ENCODE results near the gene SLC38A9.
A peak's percentile ranks its signal among the peaks of the same experiment; 100 is the strongest.
"Not testable (repeated sequence)": the region's sequence is repeated elsewhere in the genome, so short reads cannot be mapped to it uniquely, and the experiment has no call there.

SLC38A9 gene, protein sequence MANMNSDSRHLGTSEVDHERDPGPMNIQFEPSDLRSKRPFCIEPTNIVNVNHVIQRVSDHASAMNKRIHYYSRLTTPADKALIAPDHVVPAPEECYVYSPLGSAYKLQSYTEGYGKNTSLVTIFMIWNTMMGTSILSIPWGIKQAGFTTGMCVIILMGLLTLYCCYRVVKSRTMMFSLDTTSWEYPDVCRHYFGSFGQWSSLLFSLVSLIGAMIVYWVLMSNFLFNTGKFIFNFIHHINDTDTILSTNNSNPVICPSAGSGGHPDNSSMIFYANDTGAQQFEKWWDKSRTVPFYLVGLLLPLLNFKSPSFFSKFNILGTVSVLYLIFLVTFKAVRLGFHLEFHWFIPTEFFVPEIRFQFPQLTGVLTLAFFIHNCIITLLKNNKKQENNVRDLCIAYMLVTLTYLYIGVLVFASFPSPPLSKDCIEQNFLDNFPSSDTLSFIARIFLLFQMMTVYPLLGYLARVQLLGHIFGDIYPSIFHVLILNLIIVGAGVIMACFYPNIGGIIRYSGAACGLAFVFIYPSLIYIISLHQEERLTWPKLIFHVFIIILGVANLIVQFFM

DNA sequence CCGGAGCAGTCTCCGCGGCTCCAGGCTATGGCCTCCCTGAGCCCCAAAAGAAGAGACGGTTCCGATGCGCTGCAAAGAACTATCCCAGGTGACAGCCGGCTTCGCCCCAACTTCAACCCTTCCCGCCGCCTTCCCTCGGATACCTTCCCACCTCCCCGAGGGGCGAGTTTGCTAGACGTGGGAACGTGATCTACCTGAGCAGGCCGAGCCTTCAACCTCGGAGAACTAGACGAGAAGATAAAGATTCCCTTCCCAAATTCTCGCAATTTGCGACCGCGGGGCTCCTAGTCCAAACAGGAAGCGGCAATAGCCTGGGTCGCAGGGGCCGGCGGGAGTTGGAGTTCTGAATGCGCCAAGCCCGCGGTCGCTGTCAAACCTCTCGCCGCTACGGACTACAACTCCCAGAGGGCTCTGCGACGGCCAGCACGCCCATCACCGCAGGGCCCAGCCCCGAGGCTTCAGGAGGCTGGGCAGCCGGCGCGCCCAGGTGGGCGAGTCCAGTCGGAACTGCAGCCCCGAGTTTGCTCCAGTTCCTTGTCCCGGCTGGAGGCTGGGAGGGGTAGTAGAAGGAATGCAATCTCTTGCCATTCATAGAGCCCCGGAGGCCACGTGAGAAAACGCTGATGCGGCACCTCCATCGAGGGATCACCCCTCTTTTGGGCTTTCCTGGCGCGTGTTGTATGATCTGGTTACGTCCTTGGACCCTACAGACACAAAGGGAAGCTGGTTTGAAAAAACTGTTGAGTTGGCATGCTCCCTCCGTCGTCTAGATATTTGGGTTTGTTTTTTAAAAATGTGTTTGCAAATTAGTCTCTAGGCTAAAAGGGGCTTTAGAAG lies at the start of gene SLC38A9:
Gene SLC38A9, minus strand, starts transcription at position 302 of the 837 bp plus-strand sequence. CDS start 14,366 bp downstream, outside the sequence.
- TF ChIP-seq POLR2A (IDR thresholded peaks at IDR 0.05; ENCODE audit: low read depth, low read length): peak; percentile 82
- peak; percentile 80 for DNase-seq (ENCODE audit: insufficient read length, low spot score)
- peak; percentile 67 for FAIRE-seq

DNA sequence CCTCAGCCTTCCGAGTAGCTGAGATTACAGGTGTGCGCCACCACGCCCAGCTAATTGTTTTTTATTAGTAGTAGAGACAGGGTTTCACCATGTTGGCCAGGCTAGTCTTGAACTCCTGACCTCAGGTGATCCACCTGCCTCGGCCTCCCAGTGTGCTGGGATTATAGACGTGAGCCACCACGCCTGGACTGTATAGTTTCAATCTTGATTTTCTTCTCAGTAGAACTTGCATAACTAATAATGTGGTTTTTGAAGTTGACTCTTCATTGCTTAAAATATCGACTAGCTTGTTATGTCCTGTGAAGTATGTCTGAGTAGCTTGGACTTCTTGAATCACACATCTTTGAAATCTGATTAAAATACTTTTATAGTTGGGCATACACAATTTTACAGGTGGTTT lies 49.6 kb upstream of the SLC38A9 start:
- DNase-seq (ENCODE audit: insufficient read length, low spot score); FAIRE-seq: not testable (repeated sequence)

DNA sequence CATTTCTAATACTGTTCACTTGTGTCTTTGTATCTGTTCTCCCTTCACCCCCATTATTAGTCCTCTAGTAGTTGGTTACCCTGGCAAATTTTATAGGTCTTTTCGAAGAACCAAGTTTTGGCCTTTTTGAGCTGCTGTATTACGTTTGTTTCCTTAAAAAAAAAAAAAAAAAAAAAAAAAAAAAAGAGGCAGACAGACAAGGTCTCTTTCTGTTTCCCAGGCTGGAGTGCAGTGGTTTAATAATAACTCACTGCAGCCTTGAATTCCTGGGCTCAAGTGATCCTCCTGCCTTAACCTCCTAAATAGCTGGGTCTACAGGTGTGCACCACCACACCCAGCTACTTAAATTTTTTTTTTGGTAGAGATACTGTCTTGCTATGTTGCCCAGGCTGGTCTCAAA lies 46.6 kb upstream of the SLC38A9 start:
- no peak for TF ChIP-seq POLR2A (IDR thresholded peaks at IDR 0.05; ENCODE audit: low read depth, low read length)
- no peak for FAIRE-seq
- no peak for DNase-seq (ENCODE audit: insufficient read length, low spot score)

DNA sequence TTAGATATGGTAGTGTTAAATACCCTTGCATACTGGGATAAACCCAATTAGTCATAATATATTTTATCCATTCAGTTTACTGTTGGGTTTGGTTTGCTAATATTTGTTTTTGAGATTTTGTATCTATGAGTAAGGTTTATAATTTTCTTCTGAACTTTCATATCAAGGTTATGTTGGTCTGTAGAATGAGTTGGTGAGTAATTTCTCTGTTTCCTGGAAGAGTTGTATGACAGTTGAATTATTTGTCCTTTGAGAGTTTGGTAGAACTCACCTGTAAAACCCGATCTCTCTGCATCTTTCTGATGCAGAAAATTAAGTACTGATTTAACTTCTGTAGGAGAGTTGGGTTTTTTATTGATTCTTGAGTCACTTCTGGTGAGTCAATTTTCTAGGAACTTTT lies 46.1 kb upstream of the SLC38A9 start:
- no peak for FAIRE-seq
- no peak for DNase-seq (ENCODE audit: insufficient read length, low spot score)
- no peak for TF ChIP-seq POLR2A (IDR thresholded peaks at IDR 0.05; ENCODE audit: low read depth, low read length)

DNA sequence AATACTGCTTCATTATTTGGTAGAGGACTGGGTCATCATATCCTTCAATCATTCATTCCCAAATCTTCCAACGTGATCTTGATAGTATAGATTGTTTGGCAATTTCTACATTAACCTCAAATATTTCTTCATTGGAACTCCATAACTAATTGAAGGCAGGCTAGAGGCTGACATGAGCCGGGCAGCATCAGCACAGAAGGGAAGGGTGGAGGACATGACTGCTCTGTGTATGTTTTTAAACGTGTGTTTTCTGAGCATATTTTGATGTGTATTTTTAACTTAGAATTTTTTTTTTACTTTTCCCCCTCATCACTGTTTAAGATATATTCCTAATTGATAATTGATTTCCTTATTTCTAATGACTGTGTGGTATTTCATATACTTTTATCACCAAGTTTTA lies 38.4 kb upstream of the SLC38A9 start:
- TF ChIP-seq POLR2A (IDR thresholded peaks at IDR 0.05; ENCODE audit: low read depth, low read length): no peak
- DNase-seq (ENCODE audit: insufficient read length, low spot score) (no peak), FAIRE-seq (no peak)

DNA sequence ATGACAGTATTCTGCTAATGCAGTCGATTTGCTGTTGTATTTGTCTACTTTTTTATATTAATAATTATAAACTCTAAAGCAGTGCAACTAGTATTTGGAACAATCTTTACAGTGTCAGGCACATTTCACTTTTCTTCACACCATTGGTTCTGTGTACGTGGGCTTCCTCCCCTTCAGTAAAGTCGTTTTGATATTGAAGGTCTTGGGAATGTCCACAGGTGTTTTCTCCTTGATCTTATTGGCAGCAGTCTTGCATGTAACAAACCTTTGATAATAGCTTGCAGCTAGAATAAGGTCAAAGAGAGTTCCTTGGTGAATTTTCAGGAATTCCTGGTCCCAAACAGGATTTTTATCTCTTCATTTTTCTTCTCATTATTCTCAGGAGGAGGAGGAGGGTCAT lies 37.9 kb upstream of the SLC38A9 start:
- no peak for TF ChIP-seq POLR2A (IDR thresholded peaks at IDR 0.05; ENCODE audit: low read depth, low read length)
- FAIRE-seq: no peak
- DNase-seq (ENCODE audit: insufficient read length, low spot score): no peak

DNA sequence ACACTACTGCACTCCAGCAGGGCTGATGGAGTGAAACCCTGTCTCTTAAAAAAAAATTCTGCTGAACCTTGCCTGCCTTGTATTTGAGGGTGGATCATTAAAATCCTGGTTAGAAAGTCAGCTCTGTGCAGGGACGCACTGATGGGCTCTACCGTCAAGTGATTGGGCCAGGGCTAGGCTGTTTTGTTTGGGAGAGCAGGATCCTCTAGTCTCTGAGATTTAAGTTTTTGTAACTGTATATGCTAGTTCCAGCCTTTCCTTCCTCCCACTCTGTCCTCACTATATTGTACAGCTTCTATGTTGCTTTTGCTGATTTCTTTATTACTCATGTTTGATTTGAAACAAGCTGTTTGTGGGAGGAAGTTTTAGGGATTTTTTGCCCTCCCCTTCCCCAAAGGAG lies 37.3 kb upstream of the SLC38A9 start:
- no peak for TF ChIP-seq POLR2A (IDR thresholded peaks at IDR 0.05; ENCODE audit: low read depth, low read length)
- no peak for DNase-seq (ENCODE audit: insufficient read length, low spot score)
- no peak for FAIRE-seq

DNA sequence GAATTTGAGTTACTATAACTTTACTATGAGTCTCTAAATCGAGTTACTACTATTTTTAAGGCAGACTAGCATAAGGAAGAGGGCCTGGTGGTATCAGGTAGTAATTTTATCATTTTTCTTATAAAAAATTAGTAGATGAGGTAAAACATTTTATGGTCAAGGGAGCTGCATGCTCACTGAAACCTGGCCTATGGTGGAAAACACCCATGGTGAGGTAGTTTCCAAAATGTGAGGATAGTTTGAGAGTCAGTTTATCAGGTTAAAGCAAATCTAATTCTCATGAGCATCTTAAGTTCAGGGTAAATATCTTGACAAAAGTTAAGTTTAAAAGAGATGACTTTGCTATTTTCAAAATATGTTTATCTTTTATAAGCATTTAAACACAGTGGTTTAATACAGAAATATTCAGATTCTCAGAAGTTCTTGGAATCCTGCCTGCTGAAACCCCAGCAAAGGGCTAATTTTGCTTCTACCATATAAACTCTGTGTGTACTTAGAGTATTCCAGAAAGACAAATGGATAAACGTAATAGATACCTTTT lies 35.7 kb upstream of the SLC38A9 start:
- TF ChIP-seq POLR2A (IDR thresholded peaks at IDR 0.05; ENCODE audit: low read depth, low read length): no peak
- no peak for DNase-seq (ENCODE audit: insufficient read length, low spot score)
- no peak for FAIRE-seq

DNA sequence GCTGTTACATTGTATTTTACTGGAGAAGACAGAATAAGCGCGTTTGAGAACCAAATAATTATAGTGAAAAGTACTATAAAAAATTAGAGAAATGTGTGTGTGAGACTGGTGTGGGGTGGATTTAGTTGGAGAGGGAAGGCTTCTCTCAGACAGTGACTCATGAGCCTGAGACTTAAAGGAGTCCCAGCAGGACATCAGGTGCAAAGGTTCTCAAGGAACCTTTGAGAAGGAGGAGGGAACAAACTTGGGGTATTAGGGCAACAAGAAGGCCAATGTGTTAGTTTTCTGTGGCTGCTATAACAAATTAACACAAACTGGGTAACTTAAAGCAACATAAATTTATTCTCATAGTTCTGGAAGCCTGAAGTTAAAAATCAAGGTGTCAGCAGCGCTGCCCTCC lies 30.7 kb upstream of the SLC38A9 start:
- DNase-seq (ENCODE audit: insufficient read length, low spot score): no peak
- no peak for FAIRE-seq
- TF ChIP-seq POLR2A (IDR thresholded peaks at IDR 0.05; ENCODE audit: low read depth, low read length): no peak

DNA sequence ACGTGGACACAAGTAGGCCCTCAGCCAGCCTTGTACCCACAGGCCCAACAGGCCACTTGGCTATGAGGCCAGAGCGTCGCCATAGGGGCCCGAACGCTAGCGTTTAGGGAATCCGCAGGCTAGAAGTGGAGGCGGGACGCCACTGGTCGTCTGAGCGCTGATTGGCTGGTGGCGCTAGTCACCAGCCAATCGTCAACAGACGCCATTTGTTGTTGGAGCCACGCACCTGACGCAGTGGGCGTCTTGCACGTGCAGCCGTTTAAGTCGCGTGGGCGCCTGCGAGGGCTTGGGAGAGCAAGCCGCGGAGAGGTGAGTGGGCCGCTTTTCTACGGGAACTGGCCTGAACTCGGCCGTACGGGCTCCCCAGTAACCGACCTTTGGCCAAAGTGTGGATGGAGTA lies 25.7 kb upstream of the SLC38A9 start, which contains the start of gene DDX4:
Gene DDX4, plus strand, starts transcription at position 269 of the 400 bp plus-strand sequence. CDS start 903 bp downstream, outside the sequence.
- no peak for DNase-seq (ENCODE audit: insufficient read length, low spot score)
- no peak for TF ChIP-seq POLR2A (IDR thresholded peaks at IDR 0.05; ENCODE audit: low read depth, low read length)
- no peak for FAIRE-seq

DNA sequence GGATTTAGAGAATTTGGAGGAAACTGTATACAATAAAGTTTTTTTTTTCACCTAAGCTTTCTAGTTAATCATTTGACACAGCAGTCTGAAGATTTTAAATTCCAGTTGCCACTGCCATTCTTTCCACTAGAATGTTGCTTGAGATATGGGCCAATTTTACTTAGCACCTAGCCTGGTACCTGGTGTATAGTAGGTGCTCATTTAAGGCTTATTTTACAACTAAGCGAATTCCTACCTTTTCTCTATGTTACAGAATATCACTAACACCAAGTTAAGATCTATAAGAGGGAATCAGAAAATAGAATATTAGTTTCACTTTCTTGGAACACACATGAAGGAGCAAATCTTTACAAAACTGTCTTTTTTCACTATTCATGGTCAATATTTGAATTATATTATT lies 22.5 kb upstream of the SLC38A9 start:
- DNase-seq (ENCODE audit: insufficient read length, low spot score) (no peak), FAIRE-seq (no peak)
- TF ChIP-seq POLR2A (IDR thresholded peaks at IDR 0.05; ENCODE audit: low read depth, low read length): no peak

DNA sequence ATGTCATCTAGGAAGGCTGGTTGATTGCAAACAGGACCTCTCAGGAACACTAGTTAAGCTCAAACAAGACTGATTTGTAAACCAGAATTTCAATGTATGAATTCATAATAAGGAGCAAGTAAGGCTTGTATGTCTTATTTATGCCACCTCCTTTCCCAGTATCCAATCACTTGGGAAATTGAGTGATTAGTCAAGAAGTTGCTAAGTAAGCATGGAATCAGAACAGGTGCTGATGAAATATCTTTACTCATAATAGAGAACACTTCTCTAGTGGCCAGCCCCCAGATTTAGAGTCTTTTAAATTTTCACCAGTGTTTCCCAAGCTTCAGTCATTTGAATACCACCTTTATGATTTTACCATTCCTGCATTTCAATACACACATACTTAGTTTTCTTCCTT lies 20.5 kb upstream of the SLC38A9 start:
- TF ChIP-seq POLR2A (IDR thresholded peaks at IDR 0.05; ENCODE audit: low read depth, low read length): no peak
- DNase-seq (ENCODE audit: insufficient read length, low spot score): no peak
- FAIRE-seq: no peak

DNA sequence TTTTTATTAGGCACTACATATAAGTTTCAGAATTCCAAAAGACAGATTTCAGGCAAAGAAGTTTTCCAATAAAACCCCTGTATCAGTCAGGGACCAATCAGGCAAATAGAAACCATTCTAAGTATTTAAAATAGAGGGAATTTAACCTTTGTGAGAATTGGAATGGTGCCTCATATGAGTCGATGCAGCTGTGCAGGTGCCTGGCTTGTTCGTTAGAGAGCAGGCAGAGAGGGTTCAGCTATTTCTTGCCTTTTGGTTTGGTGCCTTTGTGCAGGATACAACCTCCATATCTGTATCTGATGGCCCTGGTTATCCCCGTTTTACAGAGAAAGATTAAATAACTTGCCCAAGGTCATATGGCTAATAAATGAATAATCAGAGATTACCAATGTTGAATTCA lies 19.7 kb upstream of the SLC38A9 start:
- no peak for FAIRE-seq
- TF ChIP-seq POLR2A (IDR thresholded peaks at IDR 0.05; ENCODE audit: low read depth, low read length): no peak
- DNase-seq (ENCODE audit: insufficient read length, low spot score): no peak

DNA sequence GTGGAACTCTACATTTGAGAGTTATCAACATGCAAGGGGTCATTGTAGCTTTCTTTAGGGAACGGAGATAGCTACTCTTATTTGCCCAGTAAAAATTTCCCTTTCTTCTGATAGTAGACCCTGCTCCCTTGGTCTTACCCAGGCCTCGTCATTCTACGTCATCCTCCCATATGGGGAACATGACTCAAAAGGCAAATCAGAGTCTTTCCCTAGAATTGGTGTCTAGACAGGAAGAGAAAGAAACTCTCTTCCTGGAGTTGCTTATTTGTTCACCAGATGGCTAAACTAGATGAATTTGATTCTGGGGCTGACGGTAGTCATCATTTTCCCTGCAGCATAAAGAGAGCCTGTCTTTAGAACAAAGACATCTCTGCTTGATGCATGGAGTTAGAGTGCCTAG lies 12.2 kb upstream of the SLC38A9 start:
- TF ChIP-seq POLR2A (IDR thresholded peaks at IDR 0.05; ENCODE audit: low read depth, low read length): no peak
- DNase-seq (ENCODE audit: insufficient read length, low spot score) (no peak), FAIRE-seq (no peak)
